Left kidney (tissue), 2 donors: ENCODE data around the gene RBM19. TPM values are rescaled to one million over a fixed set of nuclear protein-coding genes. Genes with fewer than 3 reads are reported as not detected.
"Not testable (repeated sequence)": the region's sequence is repeated elsewhere in the genome, so short reads cannot be mapped to it uniquely, and the experiment has no call there.

ENCODE experiments used
- DNase-seq: peaks from one replicate; pipeline ENCODE4 v3.0.0-alpha.2; 2013
- polyA plus RNA-seq: library from polyadenylated mRNA; unstranded; fragments of 120-200 nt; gene quantifications from one replicate; pipeline ENCODE4 v1.2.1, GENCODE V29; 2013; ENCODE audit not compliant: insufficient read length

RBM19 gene
- polyA plus RNA-seq, 1 donor = 41.9 TPM

DNA sequence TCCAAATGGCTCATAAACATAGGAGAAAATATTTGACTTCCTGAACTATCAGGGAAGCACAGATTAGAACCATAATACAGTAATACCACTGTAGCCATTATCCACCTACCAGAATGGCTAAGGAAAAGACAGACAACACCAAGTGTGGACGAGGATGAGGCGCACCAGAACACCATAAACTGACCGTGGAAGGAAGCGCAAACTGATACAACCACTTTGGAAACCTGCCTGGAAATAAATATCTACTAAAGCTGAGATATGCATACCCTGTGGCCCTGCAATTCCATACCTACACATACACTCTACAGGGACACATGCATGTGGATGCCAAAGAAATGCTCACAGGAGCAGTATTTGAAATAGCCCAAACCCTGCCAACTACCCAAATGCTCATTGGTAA is 60.3 kb downstream of the RBM19 start:
- no peak for DNase-seq

DNA sequence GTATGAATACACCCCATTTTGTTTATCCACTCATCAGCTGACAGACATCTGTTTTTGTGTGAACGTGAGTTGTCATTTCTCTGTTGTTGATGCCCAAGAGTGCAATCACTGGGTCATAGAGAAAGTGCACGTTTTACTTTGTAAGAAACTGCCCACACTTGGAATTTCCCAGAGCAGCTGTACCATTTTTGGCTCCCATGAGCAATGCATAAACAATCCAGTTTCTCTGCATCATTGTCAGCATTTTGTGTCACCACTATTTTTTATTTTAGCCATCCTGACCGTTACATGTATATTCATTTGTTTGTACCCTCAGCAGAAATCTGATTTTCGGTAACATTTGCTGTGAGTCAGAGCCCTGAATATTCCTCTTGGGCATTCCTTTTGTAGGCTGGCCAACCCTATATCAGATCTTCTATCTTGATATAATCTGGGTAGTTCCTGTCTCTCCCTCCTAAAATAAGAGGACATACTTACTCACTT is 62.7 kb downstream of the RBM19 start:
- no peak for DNase-seq

GRCh38 chr12:113901319-113901718 is 64.8 kb downstream of the RBM19 start:
- not testable (repeated sequence) for DNase-seq

GRCh38 chr12:113900716-113901115 is 65.4 kb downstream of the RBM19 start:
- DNase-seq = no peak

GRCh38 chr12:113899561-113900471 is 66.3 kb downstream of the RBM19 start:
- peak; percentile 34 for DNase-seq

DNA sequence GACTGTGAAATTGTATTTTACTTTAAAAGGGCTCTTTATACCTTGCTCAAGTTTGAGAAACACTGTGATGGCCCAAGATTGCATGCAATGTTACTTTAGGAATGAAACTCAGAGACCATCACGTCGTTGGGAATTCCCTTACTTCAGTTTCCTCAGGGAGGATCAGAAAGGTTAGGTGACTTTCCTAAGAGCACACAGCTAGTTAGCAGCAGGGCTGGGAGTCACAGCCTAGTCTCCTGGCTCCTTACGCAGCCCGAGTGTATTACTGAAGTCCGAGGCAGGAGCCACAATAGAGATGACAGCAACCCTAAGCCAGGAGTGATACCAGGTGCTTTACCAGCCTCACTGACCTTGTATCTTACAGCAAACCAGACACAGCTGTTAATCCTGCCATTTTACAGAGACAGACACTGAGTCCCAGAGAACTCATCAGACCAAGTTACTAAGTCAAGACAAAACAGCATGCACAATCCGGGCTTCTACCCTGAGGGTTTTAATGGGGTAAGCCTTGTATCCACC is 67.0 kb downstream of the RBM19 start:
- DNase-seq = no peak

GRCh38 chr12:113898466-113898865 is 67.7 kb downstream of the RBM19 start:
- DNase-seq = no peak

DNA sequence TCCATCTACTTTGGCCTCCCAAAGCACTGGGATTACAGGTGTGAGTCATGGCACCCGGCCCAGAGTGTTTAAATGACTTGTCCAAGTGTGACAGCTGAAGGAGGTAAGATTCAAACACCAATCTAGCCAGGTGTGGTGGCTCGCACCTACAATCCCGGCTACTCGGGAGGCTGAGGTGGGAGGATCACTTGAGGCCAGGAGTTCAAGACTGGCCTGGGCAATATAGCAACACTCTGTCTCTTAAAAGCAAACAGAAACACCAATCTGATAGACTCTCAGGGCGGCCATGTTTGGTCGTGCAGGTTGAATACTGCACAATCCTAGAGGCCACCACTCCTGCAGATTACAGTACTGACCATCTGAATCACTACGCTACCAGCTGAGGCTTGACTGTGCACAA is 68.7 kb downstream of the RBM19 start:
- DNase-seq = no peak

DNA sequence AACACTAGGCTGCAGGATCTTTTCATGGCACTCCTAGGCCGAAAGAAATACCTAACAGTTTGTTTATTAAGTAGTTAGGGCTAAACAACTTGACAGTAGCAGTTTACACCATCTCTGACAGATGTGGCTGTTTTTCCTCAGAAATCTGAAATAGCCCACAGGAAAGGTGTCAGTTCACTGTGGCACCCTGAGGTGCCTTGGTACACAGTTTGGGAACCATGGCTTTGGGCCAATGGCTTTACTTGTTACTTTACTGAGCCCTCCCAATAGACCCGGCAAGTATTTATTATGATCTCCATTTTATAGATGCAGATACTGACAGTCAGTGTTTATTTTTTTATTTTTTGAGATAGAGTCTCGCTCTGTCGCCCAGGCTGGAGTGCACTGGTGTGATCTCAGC is 69.3 kb downstream of the RBM19 start:
- DNase-seq = no peak

- DNase-seq = no peak
Observed at GRCh38 chr12:113896194-113896593, 69.9 kb downstream of the RBM19 start.

- DNase-seq = no peak
Observed at GRCh38 chr12:113895176-113895575, 70.9 kb downstream of the RBM19 start.

GRCh38 chr12:113894697-113895096 is 71.4 kb downstream of the RBM19 start:
- no peak for DNase-seq

GRCh38 chr12:113893221-113893620 is 72.9 kb downstream of the RBM19 start:
- DNase-seq = no peak

DNA sequence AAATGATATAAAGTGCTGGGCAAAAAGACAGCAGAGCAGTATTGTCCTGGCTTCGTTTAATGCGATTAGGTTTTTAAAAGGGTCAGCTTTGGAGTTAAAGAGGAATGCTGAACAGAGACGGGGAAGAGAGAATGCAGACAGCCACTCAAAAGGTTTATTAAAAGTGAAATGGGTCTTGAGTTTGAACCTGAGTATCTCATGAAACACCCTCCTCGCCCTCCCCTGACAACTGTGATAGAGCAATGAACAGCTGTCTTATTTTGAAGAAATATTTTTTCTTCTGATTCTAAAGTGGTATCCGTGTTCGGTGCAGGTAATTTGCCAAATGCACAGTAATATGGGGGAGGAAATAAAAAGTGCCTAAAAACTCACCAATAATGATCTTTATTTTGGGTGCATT is 73.6 kb downstream of the RBM19 start:
- no peak for DNase-seq

DNA sequence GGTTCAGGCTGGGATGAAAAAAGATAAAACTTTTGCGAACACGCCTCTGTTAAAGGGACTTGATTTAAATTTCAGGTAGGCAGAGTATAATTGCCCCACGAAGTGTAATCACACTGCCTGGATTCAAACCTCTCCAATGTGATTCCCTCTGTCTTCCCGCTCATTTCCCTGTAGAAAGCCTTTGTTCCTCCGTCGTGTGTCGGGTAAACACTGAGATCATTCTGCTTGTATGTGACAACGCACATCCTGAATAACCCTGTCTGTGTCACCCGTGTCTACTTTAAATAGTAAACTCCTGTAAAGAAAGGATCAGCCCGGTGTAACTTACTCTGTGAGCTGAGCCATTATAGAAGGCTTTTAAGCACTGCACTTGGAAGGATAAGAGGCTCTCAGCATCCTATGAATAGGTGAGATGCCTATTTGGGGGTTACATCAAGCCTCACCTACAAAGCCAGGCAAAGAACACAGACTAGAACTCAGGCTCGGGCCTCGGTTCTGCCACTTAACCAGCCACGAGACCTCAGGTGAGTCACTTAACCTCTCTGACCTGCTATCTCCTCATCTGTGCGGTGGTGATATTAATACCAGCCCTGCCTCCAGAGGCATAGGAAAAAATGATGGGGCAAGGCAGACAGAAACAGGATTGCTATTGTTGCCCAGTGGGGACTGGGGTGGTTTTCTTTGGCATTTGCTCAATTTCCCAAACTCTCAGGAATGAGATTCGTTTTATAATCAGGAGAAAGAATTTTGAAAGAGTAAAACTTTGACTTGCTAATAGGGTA is 74.2 kb downstream of the RBM19 start:
- DNase-seq = no peak

DNA sequence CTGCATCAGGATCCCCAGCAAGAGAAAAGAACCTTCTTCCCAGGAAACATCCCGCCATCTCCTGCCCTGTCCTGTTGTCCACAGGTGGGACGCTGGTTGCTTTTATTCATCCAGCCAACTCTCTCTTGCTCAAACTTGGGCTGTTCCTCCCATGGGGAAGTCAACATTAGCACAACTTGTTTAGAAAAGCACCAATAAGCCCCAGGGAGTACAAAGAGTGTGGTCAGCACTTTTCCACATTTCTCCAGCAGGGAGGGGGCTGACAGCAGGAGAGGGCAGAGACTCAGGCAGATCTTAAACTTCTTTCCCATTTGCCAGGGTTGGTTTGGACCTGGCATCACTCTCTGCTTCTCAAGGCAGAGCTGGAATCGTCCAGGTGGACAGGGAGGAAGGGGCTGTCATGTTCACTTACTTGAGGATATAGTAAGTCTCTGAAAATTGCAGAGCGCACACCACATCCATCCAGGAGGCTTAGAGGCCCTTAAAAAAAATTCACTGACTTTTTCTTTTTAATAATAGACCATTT is 74.9 kb downstream of the RBM19 start:
- no peak for DNase-seq

DNA sequence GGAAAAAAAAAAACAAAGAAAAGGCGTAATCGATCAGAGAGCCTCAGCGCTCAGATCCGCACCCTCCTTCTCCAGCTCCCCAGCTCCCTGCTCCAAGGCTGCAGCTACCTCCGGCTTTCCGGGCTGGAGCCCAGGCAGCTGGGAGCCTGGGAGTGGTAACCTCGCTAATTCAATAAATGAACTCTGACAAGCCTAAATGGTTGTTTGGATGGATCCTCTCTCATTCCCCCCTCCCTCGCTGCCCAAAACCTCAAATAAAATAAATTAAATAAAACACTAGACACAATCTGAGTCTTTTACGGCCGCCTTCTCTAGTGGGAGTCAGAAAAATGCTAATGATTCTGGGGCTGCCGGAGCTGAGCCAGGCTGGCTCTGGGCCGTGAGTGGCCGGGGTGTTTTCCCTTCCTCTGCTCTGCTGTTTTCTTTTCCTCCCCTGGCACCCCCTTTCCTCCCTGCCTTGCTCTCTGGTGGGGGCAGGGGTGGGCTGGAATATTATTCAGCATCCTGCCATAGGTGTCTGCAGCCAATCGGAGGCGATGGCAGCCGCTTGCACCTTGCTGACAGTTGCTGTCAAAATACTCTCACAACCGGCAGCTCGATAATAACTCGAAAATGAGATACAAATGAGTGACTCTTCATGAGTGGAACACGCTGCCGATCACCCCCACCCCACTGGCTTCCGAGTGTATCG is 76.1 kb downstream of the RBM19 start:
- no peak for DNase-seq

DNA sequence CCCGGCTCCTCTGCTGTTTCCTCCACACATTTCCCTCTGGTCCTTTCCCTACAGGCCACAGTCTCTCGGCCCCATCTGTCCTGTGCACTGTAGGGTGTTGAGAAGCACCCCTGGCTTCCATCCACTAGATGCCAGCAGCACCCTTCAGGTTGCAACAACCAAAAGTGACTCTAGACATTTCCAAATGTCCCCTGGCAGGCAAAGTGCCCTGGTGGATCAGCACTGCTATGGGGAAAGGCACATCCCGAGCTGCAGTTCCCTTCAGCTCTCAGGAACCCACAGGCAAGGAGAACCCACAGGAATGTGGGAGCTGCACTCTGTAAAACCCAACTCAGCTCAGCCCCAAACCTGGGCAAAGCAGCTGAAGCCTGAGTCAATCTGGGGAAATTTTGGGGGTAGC is 77.0 kb downstream of the RBM19 start:
- no peak for DNase-seq

- no peak for DNase-seq
Observed at GRCh38 chr12:113888435-113888834, 77.7 kb downstream of the RBM19 start.

- no peak for DNase-seq
Observed at GRCh38 chr12:113887906-113888305, 78.2 kb downstream of the RBM19 start.

DNA sequence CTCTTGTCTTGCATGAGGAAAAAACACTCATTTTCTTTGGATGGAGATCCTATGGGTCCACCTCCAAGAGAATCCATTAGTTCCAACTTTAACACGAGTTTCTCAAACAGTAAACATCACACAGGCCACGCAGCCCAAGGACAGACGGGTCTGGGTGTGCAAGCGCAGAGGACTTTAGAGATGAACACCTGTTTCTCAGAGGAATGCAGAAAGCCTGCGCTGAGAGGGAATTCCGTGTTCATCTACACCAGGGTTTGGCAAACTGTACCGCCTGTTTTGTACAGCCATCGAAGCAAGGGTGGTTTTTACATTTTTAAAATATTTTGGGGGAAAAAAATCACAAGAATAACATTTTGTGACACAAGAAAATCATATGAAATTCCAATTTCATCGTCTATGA is 79.4 kb downstream of the RBM19 start:
- no peak for DNase-seq

GRCh38 chr12:113884392-113884791 is 81.7 kb downstream of the RBM19 start:
- no peak for DNase-seq
